Measurements from ENCODE around the gene AHCYL2.
"Not testable (repeated sequence)": the region's sequence is repeated elsewhere in the genome, so short reads cannot be mapped to it uniquely, and the experiment has no call there.

The AHCYL2 gene

DNA sequence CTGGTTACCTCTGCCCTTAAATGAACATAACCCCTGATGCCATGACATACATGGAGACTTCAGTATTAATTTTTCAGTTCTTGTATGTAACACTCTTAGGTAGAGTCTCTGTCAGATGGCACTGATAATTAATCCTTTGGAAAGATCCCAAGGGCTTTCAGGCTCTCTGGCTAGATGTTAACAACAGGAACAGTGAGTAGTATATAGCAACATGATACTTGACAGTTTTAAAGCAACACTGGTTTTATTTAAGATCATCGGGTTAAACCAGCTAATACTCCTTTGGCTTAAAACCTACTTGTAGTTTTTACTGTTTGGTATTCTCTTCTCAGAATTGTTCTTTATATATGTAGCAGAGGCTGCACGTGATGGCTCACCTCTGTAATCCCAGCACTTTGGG is 27.3 kb downstream of the AHCYL2 start:
- no peak overlapping the region for H3K4me3 ChIP-seq (ENCODE audit: low read depth, low read length)
- TF ChIP-seq MYC (IDR thresholded peaks at IDR 0.05; ENCODE audit: low read depth, low read length) (no peak), MAX (IDR thresholded peaks at IDR 0.05; ENCODE audit: low read depth, low read length) (no peak), CTCF (IDR thresholded peaks at IDR 0.05; ENCODE audit: low read depth, low read length) (no peak), POLR2A (IDR thresholded peaks at IDR 0.05; ENCODE audit: extremely low read depth, insufficient read length) (no peak)
- DNase-seq (ENCODE audit: low read depth): no peak

DNA sequence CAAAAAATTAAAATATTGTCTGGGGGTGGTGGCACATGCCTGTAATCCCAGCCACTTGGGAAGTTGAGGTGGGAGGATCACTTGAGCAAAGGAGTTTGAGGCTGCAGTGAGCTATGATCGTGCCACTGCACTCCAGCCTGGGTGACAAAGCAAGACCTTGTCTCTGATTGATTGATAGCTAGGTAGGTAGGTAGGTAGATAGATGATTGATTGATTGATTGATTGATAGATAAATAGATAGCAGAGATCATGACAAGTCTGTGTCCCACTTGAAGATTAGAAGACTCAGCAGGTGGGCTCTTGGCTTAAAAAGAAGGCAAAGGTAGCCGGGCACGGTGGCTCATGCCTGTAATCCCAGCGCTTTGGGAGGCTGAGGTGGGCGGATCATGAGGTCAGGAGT is 27.8 kb downstream of the AHCYL2 start:
- not testable (repeated sequence) for H3K4me3 ChIP-seq (ENCODE audit: low read depth, low read length); DNase-seq (ENCODE audit: low read depth)

DNA sequence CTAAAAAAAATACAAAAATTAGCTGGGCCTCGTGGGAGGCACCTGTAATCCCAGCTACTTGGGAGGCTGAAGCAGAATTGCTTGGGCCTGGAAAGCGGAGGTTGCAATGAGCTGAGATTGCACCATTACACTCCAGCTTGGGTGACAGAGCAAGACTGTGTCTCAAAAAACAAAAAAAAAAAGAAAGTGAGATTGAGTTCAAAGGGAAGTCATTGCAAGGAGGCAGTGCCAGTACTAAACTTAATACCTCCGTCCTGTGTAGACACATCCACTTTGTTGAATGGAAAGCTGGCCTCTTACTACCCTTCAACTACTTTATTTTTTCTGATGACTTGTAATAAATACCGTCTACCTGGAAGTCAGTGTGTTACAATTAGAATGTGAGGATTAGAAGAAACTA is 31.0 kb downstream of the AHCYL2 start:
- no peak for DNase-seq (ENCODE audit: low read depth)
- H3K4me3 ChIP-seq (ENCODE audit: low read depth, low read length): no peak overlapping the region
- TF ChIP-seq MYC (IDR thresholded peaks at IDR 0.05; ENCODE audit: low read depth, low read length) (no peak), CTCF (IDR thresholded peaks at IDR 0.05; ENCODE audit: low read depth, low read length) (no peak), POLR2A (IDR thresholded peaks at IDR 0.05; ENCODE audit: extremely low read depth, insufficient read length) (no peak), MAX (IDR thresholded peaks at IDR 0.05; ENCODE audit: low read depth, low read length) (no peak)

DNA sequence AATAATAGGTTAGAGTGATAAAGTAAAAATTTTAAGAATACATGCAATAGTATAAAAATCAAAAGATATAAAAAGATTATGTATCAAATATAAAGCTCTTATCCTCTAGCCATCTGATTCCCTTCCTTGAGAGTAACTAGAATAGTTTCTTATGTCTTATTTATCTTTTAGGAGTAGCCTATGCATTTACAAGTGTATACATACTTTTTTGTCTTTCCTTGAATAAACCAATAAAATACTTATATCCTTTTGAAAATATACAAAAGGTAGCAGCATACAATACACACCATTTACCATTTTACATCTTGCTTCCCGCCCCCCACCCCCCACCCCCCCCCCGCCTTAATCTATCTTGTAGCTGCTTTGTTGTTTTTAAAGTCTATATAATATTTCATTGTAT is 31.4 kb downstream of the AHCYL2 start:
- H3K4me3 ChIP-seq (ENCODE audit: low read depth, low read length): no peak overlapping the region
- TF ChIP-seq MAX (IDR thresholded peaks at IDR 0.05; ENCODE audit: low read depth, low read length): no peak
- TF ChIP-seq CTCF (IDR thresholded peaks at IDR 0.05; ENCODE audit: low read depth, low read length): no peak
- no peak for TF ChIP-seq MYC (IDR thresholded peaks at IDR 0.05; ENCODE audit: low read depth, low read length)
- no peak for TF ChIP-seq POLR2A (IDR thresholded peaks at IDR 0.05; ENCODE audit: extremely low read depth, insufficient read length)
- no peak for DNase-seq (ENCODE audit: low read depth)

DNA sequence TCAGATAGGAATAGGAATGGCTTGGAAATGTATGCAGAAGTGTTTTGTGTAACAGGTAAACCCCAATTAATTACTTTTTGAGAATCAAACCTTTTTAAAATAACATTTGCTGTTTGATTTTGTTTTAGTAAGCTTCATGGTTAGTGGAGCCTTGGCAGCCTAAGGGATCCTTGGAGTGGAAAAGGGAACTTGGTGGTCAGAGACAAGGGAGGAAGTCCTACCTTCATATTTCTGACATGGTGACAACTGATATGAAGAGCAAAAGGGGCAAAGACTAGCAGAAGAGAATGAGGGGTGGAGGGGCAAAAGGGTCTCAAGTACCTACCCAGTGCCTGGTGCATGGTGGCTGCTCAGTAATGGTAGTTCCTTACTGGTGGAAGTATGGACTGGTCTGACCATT is 32.3 kb downstream of the AHCYL2 start:
- TF ChIP-seq CTCF (IDR thresholded peaks at IDR 0.05; ENCODE audit: low read depth, low read length): no peak
- no peak for TF ChIP-seq POLR2A (IDR thresholded peaks at IDR 0.05; ENCODE audit: extremely low read depth, insufficient read length)
- TF ChIP-seq MYC (IDR thresholded peaks at IDR 0.05; ENCODE audit: low read depth, low read length): no peak
- no peak for TF ChIP-seq MAX (IDR thresholded peaks at IDR 0.05; ENCODE audit: low read depth, low read length)
- no peak overlapping the region for H3K4me3 ChIP-seq (ENCODE audit: low read depth, low read length)
- peak; percentile 53 for DNase-seq (ENCODE audit: low read depth)

GRCh38 chr7:129258649-129259389 is 34.0 kb downstream of the AHCYL2 start:
- no peak overlapping the region for H3K4me3 ChIP-seq (ENCODE audit: low read depth, low read length)

More at GRCh38 chr7:129258649-129259389, 34.0 kb downstream of the AHCYL2 start:
- no peak for TF ChIP-seq MYC (IDR thresholded peaks at IDR 0.05; ENCODE audit: low read depth, low read length)
- no peak for TF ChIP-seq POLR2A (IDR thresholded peaks at IDR 0.05; ENCODE audit: extremely low read depth, insufficient read length)
- TF ChIP-seq CTCF (IDR thresholded peaks at IDR 0.05; ENCODE audit: low read depth, low read length): no peak
- TF ChIP-seq MAX (IDR thresholded peaks at IDR 0.05; ENCODE audit: low read depth, low read length): no peak
- DNase-seq (ENCODE audit: low read depth): no peak

All from NB4 (cell line).